Measurements from ENCODE around the gene TBC1D9B. TPM values are rescaled to one million over a fixed set of nuclear protein-coding genes. Genes with fewer than 3 reads are reported as not detected.

TBC1D9B gene
- 100 to 1,000 TPM in 2 of 4 donors, 10 to 100 TPM in 2; 58.8 to 439 (median 212) TPM for total RNA-seq

DNA sequence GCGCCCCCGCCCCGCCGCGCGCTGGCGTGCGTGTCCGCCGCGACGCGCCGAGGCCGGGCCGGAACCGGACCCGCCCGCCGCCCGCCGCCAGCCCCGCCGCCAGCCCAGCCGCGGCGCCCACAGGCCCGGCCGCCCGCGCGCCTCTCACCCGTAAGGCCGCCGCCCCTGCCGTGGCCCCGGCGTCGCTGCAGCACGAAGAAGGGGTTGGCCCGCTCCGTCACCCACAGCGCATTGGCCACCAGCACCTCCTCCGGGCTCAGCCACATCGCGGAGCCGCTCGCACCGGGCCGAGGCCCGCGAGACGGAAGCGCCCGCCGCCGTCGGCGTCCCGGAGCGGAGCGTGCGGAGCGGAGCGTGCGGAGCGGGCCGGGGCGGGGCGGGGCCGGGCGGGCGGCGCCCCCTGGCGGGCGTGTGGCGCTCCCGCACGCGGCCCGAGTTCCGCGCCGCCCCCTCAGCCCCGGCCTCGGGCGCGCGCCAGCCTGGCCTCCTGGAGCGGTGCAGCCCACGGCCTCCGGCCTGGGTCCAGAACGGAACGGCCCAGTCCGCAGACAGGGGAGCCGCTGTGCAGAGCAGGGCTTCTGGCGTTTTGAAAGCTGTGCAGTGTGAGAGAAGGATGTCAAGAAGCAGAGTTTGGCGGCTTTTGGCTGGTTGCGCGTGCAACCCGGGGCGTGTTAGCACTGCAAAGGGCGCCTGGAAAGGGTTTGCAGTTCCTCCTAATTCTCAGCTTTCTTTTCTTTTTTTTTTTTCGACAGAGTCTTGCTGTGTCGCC is at the start of gene TBC1D9B:
TBC1D9B (minus strand) TSS at position 342 of the 769 bp plus-strand sequence; CDS start at position 266, 76 bp downstream.
- H3K4me3 ChIP-seq: peak within 1 kb of the TSS; percentile 50 to 72
- TF ChIP-seq, protein P1, sequence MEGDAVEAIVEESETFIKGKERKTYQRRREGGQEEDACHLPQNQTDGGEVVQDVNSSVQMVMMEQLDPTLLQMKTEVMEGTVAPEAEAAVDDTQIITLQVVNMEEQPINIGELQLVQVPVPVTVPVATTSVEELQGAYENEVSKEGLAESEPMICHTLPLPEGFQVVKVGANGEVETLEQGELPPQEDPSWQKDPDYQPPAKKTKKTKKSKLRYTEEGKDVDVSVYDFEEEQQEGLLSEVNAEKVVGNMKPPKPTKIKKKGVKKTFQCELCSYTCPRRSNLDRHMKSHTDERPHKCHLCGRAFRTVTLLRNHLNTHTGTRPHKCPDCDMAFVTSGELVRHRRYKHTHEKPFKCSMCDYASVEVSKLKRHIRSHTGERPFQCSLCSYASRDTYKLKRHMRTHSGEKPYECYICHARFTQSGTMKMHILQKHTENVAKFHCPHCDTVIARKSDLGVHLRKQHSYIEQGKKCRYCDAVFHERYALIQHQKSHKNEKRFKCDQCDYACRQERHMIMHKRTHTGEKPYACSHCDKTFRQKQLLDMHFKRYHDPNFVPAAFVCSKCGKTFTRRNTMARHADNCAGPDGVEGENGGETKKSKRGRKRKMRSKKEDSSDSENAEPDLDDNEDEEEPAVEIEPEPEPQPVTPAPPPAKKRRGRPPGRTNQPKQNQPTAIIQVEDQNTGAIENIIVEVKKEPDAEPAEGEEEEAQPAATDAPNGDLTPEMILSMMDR (IDR thresholded peaks at IDR 0.05): peak in 3 of 4 experiments; percentile 54 to 65 (median 55)
- TF ChIP-seq POLR2AphosphoS5 (IDR thresholded peaks at IDR 0.05): no peak
- TF ChIP-seq POLR2A (IDR thresholded peaks at IDR 0.05): peak; percentile 31 to 58
- TF ChIP-seq EP300 (IDR thresholded peaks at IDR 0.05): no peak
- WGBS, 2 donors (ENCODE audit: low coverage in 1 of 2): 7 to 19% methylated on average over 4 to 9 of the region's 105 CpGs
- peaks cover 0 to 22% of the 10 kb centered on the region in 2 donors for H3K36me3 ChIP-seq
- no peaks in the 10 kb centered on the region for H3K9me3 ChIP-seq
- peak; percentile 95 for ATAC-seq
- peaks cover 0 to 26% (median 9%) of the 10 kb centered on the region in 3 donors for H3K4me1 ChIP-seq
- H3K27me3 ChIP-seq: no peaks in the 10 kb centered on the region
- H3K27ac ChIP-seq: peak within 1 kb of the TSS; percentile 8 to 88 (median 86)

DNA sequence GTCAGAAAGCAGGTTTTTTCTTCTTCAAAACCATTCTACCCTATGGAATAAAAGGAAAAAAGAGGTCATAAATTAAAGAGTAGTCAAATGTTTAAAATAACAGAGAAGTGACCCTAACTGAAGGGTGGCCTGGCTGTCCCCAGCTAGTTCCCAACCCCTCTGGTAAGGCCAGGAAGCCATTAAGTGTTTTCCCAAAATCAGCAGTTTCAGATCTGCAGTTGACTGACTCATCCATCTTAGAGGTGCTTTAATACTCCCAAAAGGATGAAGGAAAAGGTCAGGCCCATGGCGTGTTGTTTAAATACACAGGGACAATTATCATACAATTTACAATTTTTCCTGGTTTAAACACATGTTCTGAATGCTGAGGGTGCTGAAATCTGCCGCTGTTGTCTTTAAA is 47.9 kb upstream of the TBC1D9B start:
- WGBS, 2 donors (ENCODE audit: low coverage in 1 of 2): 37 to 62% methylated on average over 2 of the region's 2 CpGs
- ATAC-seq: no peak
- TF ChIP-seq, protein P1 (IDR thresholded peaks at IDR 0.05): no peak
- TF ChIP-seq POLR2A (IDR thresholded peaks at IDR 0.05) (no peak), EP300 (IDR thresholded peaks at IDR 0.05) (no peak), POLR2AphosphoS5 (IDR thresholded peaks at IDR 0.05) (no peak)
- Histone ChIP-seq H3K27me3 (no peaks in the 10 kb centered on the region), H3K9me3 (no peaks in the 10 kb centered on the region), H3K27ac (no peak overlapping the region), H3K4me3 (no peak overlapping the region), H3K4me1 (peaks cover 0 to 14% (median 0%) of the 10 kb centered on the region in 3 donors), H3K36me3 (peaks cover 0 to 58% of the 10 kb centered on the region in 2 donors)

DNA sequence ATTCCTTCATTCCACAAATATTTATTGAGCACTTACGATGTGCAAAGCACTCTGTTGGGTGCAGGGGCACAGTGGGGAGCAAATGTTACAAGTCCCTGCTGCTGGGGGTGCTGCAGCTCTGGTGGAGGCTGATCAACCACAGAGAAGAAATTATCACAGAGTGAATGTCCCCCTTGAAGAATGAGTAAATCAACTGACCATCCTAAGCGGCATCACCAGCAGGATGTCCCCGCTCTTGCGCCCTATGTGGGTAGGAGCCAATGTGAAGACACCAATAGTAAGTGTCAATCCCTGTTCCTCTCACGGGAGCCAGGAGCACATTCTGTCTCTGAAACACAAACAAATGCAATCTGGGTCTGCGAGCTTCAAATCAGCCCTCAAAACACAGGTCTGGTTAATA is 47.4 kb upstream of the TBC1D9B start:
- no peak overlapping the region for H3K27ac ChIP-seq
- no peaks in the 10 kb centered on the region for H3K27me3 ChIP-seq
- TF ChIP-seq EP300 (IDR thresholded peaks at IDR 0.05) (no peak), POLR2AphosphoS5 (IDR thresholded peaks at IDR 0.05) (no peak), POLR2A (IDR thresholded peaks at IDR 0.05) (no peak)
- TF ChIP-seq, protein P1 (IDR thresholded peaks at IDR 0.05): no peak
- no peaks in the 10 kb centered on the region for H3K9me3 ChIP-seq
- no peak overlapping the region for H3K4me3 ChIP-seq
- ATAC-seq: no peak
- peaks cover 0 to 14% (median 0%) of the 10 kb centered on the region in 3 donors for H3K4me1 ChIP-seq
- 87 to 88% methylated on average over 5 to 6 of the region's 6 CpGs for WGBS, 2 donors (ENCODE audit: low coverage in 1 of 2)
- H3K36me3 ChIP-seq: peaks cover 0 to 60% of the 10 kb centered on the region in 2 donors

DNA sequence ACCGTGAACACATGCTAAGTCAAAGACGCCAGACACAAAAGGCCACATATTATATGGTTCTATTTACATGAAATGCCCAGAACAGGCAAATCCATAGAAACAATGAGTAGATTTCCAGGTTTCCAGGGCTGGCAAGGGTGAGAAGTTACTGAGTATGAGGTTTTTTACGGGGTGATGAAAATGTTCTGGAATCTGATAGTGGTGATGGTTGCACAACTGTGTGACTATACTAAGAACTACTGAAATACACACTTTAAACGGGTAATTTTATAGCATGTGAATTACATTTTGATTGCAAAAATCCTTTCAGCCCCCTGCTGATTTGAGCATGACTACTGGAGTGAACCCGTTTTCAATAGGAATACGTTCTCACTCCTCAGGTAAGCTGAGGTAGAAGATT is 46.7 kb upstream of the TBC1D9B start:
- peaks cover 0 to 14% (median 0%) of the 10 kb centered on the region in 3 donors for H3K4me1 ChIP-seq
- no peaks in the 10 kb centered on the region for H3K9me3 ChIP-seq
- TF ChIP-seq POLR2A (IDR thresholded peaks at IDR 0.05): no peak
- no peak for TF ChIP-seq POLR2AphosphoS5 (IDR thresholded peaks at IDR 0.05)
- no peak for TF ChIP-seq EP300 (IDR thresholded peaks at IDR 0.05)
- TF ChIP-seq, protein P1 (IDR thresholded peaks at IDR 0.05): no peak
- WGBS, 2 donors (ENCODE audit: low coverage in 1 of 2): 96 to 97% methylated on average over 6 of the region's 6 CpGs
- H3K27me3 ChIP-seq: no peaks in the 10 kb centered on the region
- no peak for ATAC-seq
- H3K27ac ChIP-seq: no peak overlapping the region
- peaks cover 0 to 58% of the 10 kb centered on the region in 2 donors for H3K36me3 ChIP-seq
- no peak overlapping the region for H3K4me3 ChIP-seq

DNA sequence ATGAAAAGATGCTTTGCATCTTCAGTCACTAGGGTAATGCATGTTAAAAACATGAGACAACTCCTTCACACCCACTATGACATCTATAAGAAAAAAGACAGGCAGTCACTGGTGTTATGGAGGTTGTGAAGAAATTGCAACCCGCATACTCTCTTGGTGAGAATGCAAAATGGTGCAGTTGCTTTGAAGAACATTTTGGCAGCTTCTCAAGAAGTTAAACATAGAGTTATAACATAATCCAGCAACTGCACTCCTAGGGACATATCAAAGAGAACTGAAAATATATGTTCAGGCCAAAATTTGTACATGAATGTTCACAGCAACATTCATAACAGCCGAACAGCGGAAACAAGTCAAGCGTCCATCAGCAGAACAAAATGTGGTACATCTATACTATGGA is 46.3 kb upstream of the TBC1D9B start:
- TF ChIP-seq, protein P1 (IDR thresholded peaks at IDR 0.05): no peak
- TF ChIP-seq EP300 (IDR thresholded peaks at IDR 0.05): no peak
- no peak for TF ChIP-seq POLR2A (IDR thresholded peaks at IDR 0.05)
- peaks cover 0 to 14% (median 0%) of the 10 kb centered on the region in 3 donors for H3K4me1 ChIP-seq
- H3K27ac ChIP-seq: no peak overlapping the region
- H3K4me3 ChIP-seq: no peak overlapping the region
- H3K36me3 ChIP-seq: peaks cover 0 to 55% of the 10 kb centered on the region in 2 donors
- no peak for ATAC-seq
- no peaks in the 10 kb centered on the region for H3K27me3 ChIP-seq
- 84 to 93% methylated on average over 4 of the region's 4 CpGs for WGBS, 2 donors (ENCODE audit: low coverage in 1 of 2)
- H3K9me3 ChIP-seq: no peaks in the 10 kb centered on the region

All from gastroesophageal sphincter (tissue), 4 donors.